HG03139 (cell line): Measurements from ENCODE around the gene TRIM48.
"Not testable (repeated sequence)": the region's sequence is repeated elsewhere in the genome, so short reads cannot be mapped to it uniquely, and the experiment has no call there.

Experiments
- ATAC-seq: cut with Tn5 transposase; IDR thresholded peaks from one replicate; pipeline ENCODE4 v1.9.1; 2021; ENCODE audit not compliant: unreplicated experiment

The TRIM48 gene

GRCh38 chr11:55261855-55262254 is at the start of gene TRIM48:
TRIM48 (plus strand) TSS chr11:55262155; CDS start chr11:55262268, 113 bp downstream.
- not testable (repeated sequence) for ATAC-seq

GRCh38 chr11:55238316-55238715 is 23.6 kb upstream of the TRIM48 start:
- ATAC-seq = not testable (repeated sequence)

- no peak for ATAC-seq
Measured at GRCh38 chr11:55263081-55263480, 1.1 kb downstream of the TRIM48 start.
